ENCODE data around the gene TRIM41.

The TRIM41 gene

GRCh38 chr5:181233088-181233800 is 10.2 kb downstream of the TRIM41 start:
- no peak for DNase-seq (ENCODE audit: low read depth)

- no peak for DNase-seq (ENCODE audit: low read depth)
These were observed 10.8 kb downstream of the TRIM41 start for GRCh38 chr5:181233801-181234454.

GRCh38 chr5:181234455-181235306 is 11.6 kb downstream of the TRIM41 start:
- no peak for DNase-seq (ENCODE audit: low read depth)

- DNase-seq (ENCODE audit: low read depth) = no peak
These were observed 12.2 kb downstream of the TRIM41 start for GRCh38 chr5:181235323-181235688.

GRCh38 chr5:181235689-181236366 is 12.7 kb downstream of the TRIM41 start:
- DNase-seq (ENCODE audit: low read depth) = no peak

- DNase-seq (ENCODE audit: low read depth) = no peak
These were observed 13.4 kb downstream of the TRIM41 start for GRCh38 chr5:181236471-181236870.

GRCh38 chr5:181236954-181237641 is 14.0 kb downstream of the TRIM41 start:
- no peak for DNase-seq (ENCODE audit: low read depth)

- no peak for DNase-seq (ENCODE audit: low read depth)
These were observed 14.8 kb downstream of the TRIM41 start for GRCh38 chr5:181237729-181238385.

- no peak for DNase-seq (ENCODE audit: low read depth)
These were observed 16.1 kb downstream of the TRIM41 start for GRCh38 chr5:181239062-181239663.

- no peak for DNase-seq (ENCODE audit: low read depth)
These were observed 18.4 kb downstream of the TRIM41 start for GRCh38 chr5:181241393-181241975.

- no peak for DNase-seq (ENCODE audit: low read depth)
These were observed 19.0 kb downstream of the TRIM41 start for GRCh38 chr5:181242031-181242451.

- DNase-seq (ENCODE audit: low read depth) = no peak
These were observed 20.0 kb downstream of the TRIM41 start for GRCh38 chr5:181243018-181243563.

- DNase-seq (ENCODE audit: low read depth) = peak; percentile 81
These were observed 20.7 kb downstream of the TRIM41 start, which contains the start of gene RACK1 for GRCh38 chr5:181243564-181244343. Gene RACK1, minus strand, starts transcription at chr5:181243906. Its CDS starts 106 bp downstream, at chr5:181243800.

- no peak for DNase-seq (ENCODE audit: low read depth)
These were observed 22.6 kb downstream of the TRIM41 start for GRCh38 chr5:181245427-181246275.

GRCh38 chr5:181246276-181247049 is 23.4 kb downstream of the TRIM41 start:
- DNase-seq (ENCODE audit: low read depth) = peak; percentile 56

GRCh38 chr5:181248277-181248676 is 25.2 kb downstream of the TRIM41 start:
- no peak for DNase-seq (ENCODE audit: low read depth)

GRCh38 chr5:181255276-181255675 is 32.2 kb downstream of the TRIM41 start:
- no peak for DNase-seq (ENCODE audit: low read depth)
